Urinary bladder (tissue), 4 donors: ENCODE results near the gene ATAD3C. TPM values are rescaled to one million over a fixed set of nuclear protein-coding genes. Genes with fewer than 3 reads are reported as not detected.
"Not testable (repeated sequence)": the region's sequence is repeated elsewhere in the genome, so short reads cannot be mapped to it uniquely, and the experiment has no call there.

Experiments used
- DNase-seq: peaks from one replicate; pipeline ENCODE4 v3.0.0-alpha.2; 2015; ENCODE audit errors: extremely low spot score
- H3K27ac ChIP-seq: one replicate; pipeline ENCODE4 v1.5.1; 2013; ENCODE audit warnings: low read depth, mild to moderate bottlenecking, moderate library complexity
- H3K36me3 ChIP-seq: one replicate; pipeline ENCODE4 v1.6.1; 2013; ENCODE audit warnings: mild to moderate bottlenecking, moderate library complexity; ENCODE audit not compliant: insufficient read depth
- H3K4me1 ChIP-seq: one replicate; pipeline ENCODE4 v1.6.1; 2013; ENCODE audit warnings: mild to moderate bottlenecking, moderate library complexity; ENCODE audit not compliant: insufficient read depth
- H3K4me3 ChIP-seq: one replicate; pipeline ENCODE4 v1.5.1; 2013; ENCODE audit warnings: low read depth, low read length
- WGBS: extraction: QIAGEN DNeasy Blood & Tissue Kit; methylation state at CpG from one replicate; pipeline ENCODE4 v1.1.7; 2013; 5-methylcytosine and 5-hydroxymethylcytosine counted together
- polyA plus RNA-seq: library from polyadenylated mRNA; stranded (reverse); fragments of 200-250 nt; gene quantifications from one replicate; pipeline ENCODE4 v1.2.3, GENCODE V29; 2013
- total RNA-seq: library from RNA; depleted of rRNA; stranded (reverse); fragments of >200 nt; gene quantifications from one replicate; pipeline ENCODE4 v1.2.3, GENCODE V29; 2014
- donor health status: healthy with polysubstance abuse.
- donor health status: healthy.

Gene ATAD3C
- total and polyA plus RNA-seq, 2 donors: 0.26 to 3.3 TPM

- H3K36me3 ChIP-seq, H3K27ac ChIP-seq, H3K4me1 ChIP-seq, H3K4me3 ChIP-seq, DNase-seq: not testable (repeated sequence)
- 96% methylated on average over 14 of the region's 14 CpGs for WGBS
Observed at GRCh38 chr1:1516923-1517322, 67.4 kb downstream of the ATAD3C start.

- Histone ChIP-seq H3K27ac (no peak overlapping the region), H3K36me3 (no peaks in the 10 kb centered on the region), H3K4me3 (no peak overlapping the region), H3K4me1 (no peaks in the 10 kb centered on the region)
- 96% methylated on average over 28 of the region's 28 CpGs for WGBS
- no peak for DNase-seq
Observed at GRCh38 chr1:1517973-1518620, 68.6 kb downstream of the ATAD3C start.

- not testable (repeated sequence) for H3K27ac ChIP-seq, H3K4me1 ChIP-seq, DNase-seq, H3K4me3 ChIP-seq, H3K36me3 ChIP-seq
- 91% methylated on average over 17 of the region's 19 CpGs for WGBS
Observed at GRCh38 chr1:1518621-1519007, 69.1 kb downstream of the ATAD3C start.

Other genes with a start within 250 kb of the ATAD3C start
- not detected for gene TNFRSF18, start 243.1 kb upstream of the ATAD3C start, total RNA-seq
- 0.77 TPM for gene TNFRSF18, start 243.1 kb upstream of the ATAD3C start, polyA plus RNA-seq
- 0.48 TPM for gene TNFRSF4, start 235.5 kb upstream of the ATAD3C start, total RNA-seq
- 2.2 TPM for gene TNFRSF4, start 235.5 kb upstream of the ATAD3C start, polyA plus RNA-seq
- 36.7 TPM for gene SDF4, start 217.7 kb upstream of the ATAD3C start, total RNA-seq
- 176 TPM for gene SDF4, start 217.7 kb upstream of the ATAD3C start, polyA plus RNA-seq
- 8.8 TPM for gene B3GALT6, start 217.5 kb upstream of the ATAD3C start, total RNA-seq
- gene B3GALT6, start 217.5 kb upstream of the ATAD3C start, polyA plus RNA-seq: 15.2 TPM
- gene C1QTNF12, start 203.0 kb upstream of the ATAD3C start, total RNA-seq: 0.53 TPM
- 0.99 TPM for gene C1QTNF12, start 203.0 kb upstream of the ATAD3C start, polyA plus RNA-seq
- gene UBE2J2, start 175.8 kb upstream of the ATAD3C start, total RNA-seq: 36.3 TPM
- gene UBE2J2, start 175.8 kb upstream of the ATAD3C start, polyA plus RNA-seq: 47.0 TPM
- 2.0 TPM for gene SCNN1D, start 169.3 kb upstream of the ATAD3C start, total RNA-seq
- 2.5 TPM for gene SCNN1D, start 169.3 kb upstream of the ATAD3C start, polyA plus RNA-seq
- gene ACAP3, start 141.8 kb upstream of the ATAD3C start, total RNA-seq: 40.2 TPM
- gene ACAP3, start 141.8 kb upstream of the ATAD3C start, polyA plus RNA-seq: 51.2 TPM
- gene PUSL1, start 141.1 kb upstream of the ATAD3C start, total RNA-seq: 7.6 TPM
- gene PUSL1, start 141.1 kb upstream of the ATAD3C start, polyA plus RNA-seq: 19.2 TPM
- gene INTS11, start 125.0 kb upstream of the ATAD3C start, total RNA-seq: 45.9 TPM
- 134 TPM for gene INTS11, start 125.0 kb upstream of the ATAD3C start, polyA plus RNA-seq
- 6.1 TPM for gene CPTP, start 124.9 kb upstream of the ATAD3C start, total RNA-seq
- gene CPTP, start 124.9 kb upstream of the ATAD3C start, polyA plus RNA-seq: 17.1 TPM
- gene TAS1R3, start 118.4 kb upstream of the ATAD3C start, total RNA-seq: 0.48 TPM
- 0.11 TPM for gene TAS1R3, start 118.4 kb upstream of the ATAD3C start, polyA plus RNA-seq
- 26.4 TPM for gene DVL1, start 100.3 kb upstream of the ATAD3C start, total RNA-seq
- gene DVL1, start 100.3 kb upstream of the ATAD3C start, polyA plus RNA-seq: 69.0 TPM
- gene MXRA8, start 91.1 kb upstream of the ATAD3C start, total RNA-seq: 62.7 TPM
- 159 TPM for gene MXRA8, start 91.1 kb upstream of the ATAD3C start, polyA plus RNA-seq
- gene AURKAIP1, start 74.5 kb upstream of the ATAD3C start, total RNA-seq: 20.7 TPM
- gene AURKAIP1, start 74.5 kb upstream of the ATAD3C start, polyA plus RNA-seq: 158 TPM
- gene CCNL2, start 50.4 kb upstream of the ATAD3C start, total RNA-seq: 226 TPM
- gene CCNL2, start 50.4 kb upstream of the ATAD3C start, polyA plus RNA-seq: 146 TPM
- 55.1 TPM for gene MRPL20, start 42.4 kb upstream of the ATAD3C start, total RNA-seq
- 183 TPM for gene MRPL20, start 42.4 kb upstream of the ATAD3C start, polyA plus RNA-seq
- 5.8 TPM for gene ANKRD65, start 28.4 kb upstream of the ATAD3C start, total RNA-seq
- 17.7 TPM for gene ANKRD65, start 28.4 kb upstream of the ATAD3C start, polyA plus RNA-seq
- 15.2 TPM for gene VWA1, start 14.0 kb upstream of the ATAD3C start, total RNA-seq
- gene VWA1, start 14.0 kb upstream of the ATAD3C start, polyA plus RNA-seq: 214 TPM
- gene ATAD3B, start 22.1 kb downstream of the ATAD3C start, total RNA-seq: 11.3 TPM
- gene ATAD3B, start 22.1 kb downstream of the ATAD3C start, polyA plus RNA-seq: 14.3 TPM
- 7.1 TPM for gene ATAD3A, start 62.5 kb downstream of the ATAD3C start, total RNA-seq
- 18.8 TPM for gene ATAD3A, start 62.5 kb downstream of the ATAD3C start, polyA plus RNA-seq
- gene TMEM240, start 90.9 kb downstream of the ATAD3C start, total RNA-seq: 6.7 TPM
- 31.0 TPM for gene TMEM240, start 90.9 kb downstream of the ATAD3C start, polyA plus RNA-seq
- 38.5 TPM for gene SSU72, start 125.2 kb downstream of the ATAD3C start, total RNA-seq
- 83.5 TPM for gene SSU72, start 125.2 kb downstream of the ATAD3C start, polyA plus RNA-seq
- 0.58 TPM for gene FNDC10, start 150.4 kb downstream of the ATAD3C start, total RNA-seq
- gene FNDC10, start 150.4 kb downstream of the ATAD3C start, polyA plus RNA-seq: 2.2 TPM
- gene MIB2, start 165.8 kb downstream of the ATAD3C start, total RNA-seq: 20.9 TPM
- gene MIB2, start 165.8 kb downstream of the ATAD3C start, polyA plus RNA-seq: 74.5 TPM
- 45.6 TPM for gene MMP23B, start 182.5 kb downstream of the ATAD3C start, total RNA-seq
- 35.7 TPM for gene MMP23B, start 182.5 kb downstream of the ATAD3C start, polyA plus RNA-seq
- gene CDK11B, start 209.3 kb downstream of the ATAD3C start, total RNA-seq: 6.5 TPM
- gene CDK11B, start 209.3 kb downstream of the ATAD3C start, polyA plus RNA-seq: 44.5 TPM
- 29.9 TPM for gene SLC35E2B, start 243.1 kb downstream of the ATAD3C start, total RNA-seq
- gene SLC35E2B, start 243.1 kb downstream of the ATAD3C start, polyA plus RNA-seq: 34.5 TPM